ENCODE data around the gene ALDH3A1.

ALDH3A1 gene

GRCh38 chr17:19780846-19781245, 32.7 kb upstream of the ALDH3A1 start:
- DNase-seq = no peak
- CTCF ChIA-PET = no interaction called here
- Histone ChIP-seq H3K9me3 (ENCODE audit: control extremely low read depth in 1 of 5, control insufficient read depth in 4 of 5, insufficient read depth in 2 of 5, low read depth in 1 of 5, low read length in 4 of 5) (no peaks in the 10 kb centered on the region), H3K27ac (ENCODE audit: insufficient read depth in 1 of 2, low read depth in 1 of 2, low read length in 2 of 2, poor library complexity in 1 of 2, severe bottlenecking in 2 of 2) (no peak overlapping the region), H3K36me3 (ENCODE audit: control insufficient read depth in 4 of 4, insufficient read depth in 4 of 4, low read length in 3 of 4) (peaks cover 4 to 58% (median 24%) of the 10 kb centered on the region in 4 experiments), H3K27me3 (replicated peaks in 2 of 5; ENCODE audit: control insufficient read depth in 4 of 5, insufficient read depth in 5 of 5, low read length in 4 of 5) (no peaks in the 10 kb centered on the region), H3K4me1 (ENCODE audit: control extremely low read depth in 1 of 4, control insufficient read depth in 4 of 4, insufficient read depth in 4 of 4, low read length in 3 of 4) (no peaks in the 10 kb centered on the region), H3K4me3 (ENCODE audit: control insufficient read depth in 1 of 7, extremely low read depth in 1 of 7, insufficient read depth in 4 of 7, low read depth in 2 of 7, low read length in 6 of 7) (no peak overlapping the region)
- POLR2A ChIA-PET = no interaction called here
- WGBS (ENCODE audit: insufficient coverage) = 100% methylated on average over 4 of the region's 4 CpGs

DNA sequence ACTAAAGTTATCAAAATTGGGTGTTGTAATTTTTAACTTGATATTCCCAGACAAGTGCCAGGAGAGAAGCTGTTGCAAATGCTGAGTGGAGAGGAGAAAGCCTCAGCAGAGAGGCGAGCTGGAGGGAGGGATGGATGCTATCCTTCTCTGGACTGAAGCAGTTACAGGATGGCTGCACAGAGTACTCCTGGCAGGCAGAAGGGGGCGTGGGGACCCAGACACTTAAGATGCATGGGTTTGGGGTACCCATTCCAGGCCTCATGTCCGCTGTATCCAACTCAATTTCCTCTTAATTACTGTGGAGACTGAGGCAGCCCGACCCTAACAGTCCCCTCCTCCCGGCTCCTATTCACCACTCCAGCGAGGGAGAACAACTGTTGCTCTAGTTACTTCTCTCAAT, 25.4 kb upstream of the ALDH3A1 start:
- Histone ChIP-seq H3K36me3 (ENCODE audit: control insufficient read depth in 4 of 4, insufficient read depth in 4 of 4, low read length in 3 of 4) (peaks cover 2 to 30% (median 15%) of the 10 kb centered on the region in 4 experiments), H3K4me1 (ENCODE audit: control extremely low read depth in 1 of 4, control insufficient read depth in 4 of 4, insufficient read depth in 4 of 4, low read length in 3 of 4) (peaks cover 0 to 4% (median under 1%) of the 10 kb centered on the region in 4 experiments), H3K27me3 (replicated peaks in 2 of 5; ENCODE audit: control insufficient read depth in 4 of 5, insufficient read depth in 5 of 5, low read length in 4 of 5) (no peaks in the 10 kb centered on the region), H3K9me3 (ENCODE audit: control extremely low read depth in 1 of 5, control insufficient read depth in 4 of 5, insufficient read depth in 2 of 5, low read depth in 1 of 5, low read length in 4 of 5) (no peaks in the 10 kb centered on the region), H3K27ac (ENCODE audit: insufficient read depth in 1 of 2, low read depth in 1 of 2, low read length in 2 of 2, poor library complexity in 1 of 2, severe bottlenecking in 2 of 2) (no peak overlapping the region), H3K4me3 (ENCODE audit: control insufficient read depth in 1 of 7, extremely low read depth in 1 of 7, insufficient read depth in 4 of 7, low read depth in 2 of 7, low read length in 6 of 7) (no peak overlapping the region)
- WGBS (ENCODE audit: insufficient coverage) = 100% methylated on average over 3 of the region's 6 CpGs
- ChIA-PET CTCF (interaction anchor here (0.8 to 1.8 kb wide), 3 partner anchors 9 to 258 kb away, joined by 3 to 5 read pairs (median 3); no protein-coding TSS in a partner anchor), POLR2A (no interaction called here)
- DNase-seq = no peak

- Histone ChIP-seq H3K27ac (ENCODE audit: insufficient read depth in 1 of 2, low read depth in 1 of 2, low read length in 2 of 2, poor library complexity in 1 of 2, severe bottlenecking in 2 of 2) (no peak overlapping the region), H3K27me3 (replicated peaks in 2 of 5; ENCODE audit: control insufficient read depth in 4 of 5, insufficient read depth in 5 of 5, low read length in 4 of 5) (no peaks in the 10 kb centered on the region), H3K4me1 (ENCODE audit: control extremely low read depth in 1 of 4, control insufficient read depth in 4 of 4, insufficient read depth in 4 of 4, low read length in 3 of 4) (peaks cover 0 to 14% (median 4%) of the 10 kb centered on the region in 4 experiments), H3K9me3 (ENCODE audit: control extremely low read depth in 1 of 5, control insufficient read depth in 4 of 5, insufficient read depth in 2 of 5, low read depth in 1 of 5, low read length in 4 of 5) (no peaks in the 10 kb centered on the region), H3K4me3 (ENCODE audit: control insufficient read depth in 1 of 7, extremely low read depth in 1 of 7, insufficient read depth in 4 of 7, low read depth in 2 of 7, low read length in 6 of 7) (no peak overlapping the region), H3K36me3 (ENCODE audit: control insufficient read depth in 4 of 4, insufficient read depth in 4 of 4, low read length in 3 of 4) (peaks cover 2 to 19% (median 14%) of the 10 kb centered on the region in 4 experiments)
- 94% methylated on average over 3 of the region's 7 CpGs for WGBS (ENCODE audit: insufficient coverage)
- no peak for DNase-seq
- ChIA-PET POLR2A (interaction anchor here (0.7 kb wide), 1 partner anchor 254 kb away, joined by 3 read pairs; no protein-coding TSS in a partner anchor), CTCF (interaction anchor here (1.4 to 4.4 kb wide), 2 partner anchors 9 to 11 kb away, joined by 5 to 19 read pairs; no protein-coding TSS in a partner anchor)
These were observed 24.0 kb upstream of the ALDH3A1 start for GRCh38 chr17:19771971-19772630.

- Histone ChIP-seq H3K4me1 (ENCODE audit: control extremely low read depth in 1 of 4, control insufficient read depth in 4 of 4, insufficient read depth in 4 of 4, low read length in 3 of 4) (peaks cover 0 to 15% (median 4%) of the 10 kb centered on the region in 4 experiments), H3K27ac (ENCODE audit: insufficient read depth in 1 of 2, low read depth in 1 of 2, low read length in 2 of 2, poor library complexity in 1 of 2, severe bottlenecking in 2 of 2) (no peak overlapping the region), H3K27me3 (replicated peaks in 2 of 5; ENCODE audit: control insufficient read depth in 4 of 5, insufficient read depth in 5 of 5, low read length in 4 of 5) (no peaks in the 10 kb centered on the region), H3K36me3 (ENCODE audit: control insufficient read depth in 4 of 4, insufficient read depth in 4 of 4, low read length in 3 of 4) (peaks cover 2 to 11% (median 6%) of the 10 kb centered on the region in 4 experiments), H3K9me3 (ENCODE audit: control extremely low read depth in 1 of 5, control insufficient read depth in 4 of 5, insufficient read depth in 2 of 5, low read depth in 1 of 5, low read length in 4 of 5) (no peaks in the 10 kb centered on the region), H3K4me3 (ENCODE audit: control insufficient read depth in 1 of 7, extremely low read depth in 1 of 7, insufficient read depth in 4 of 7, low read depth in 2 of 7, low read length in 6 of 7) (no peak overlapping the region)
- WGBS (ENCODE audit: insufficient coverage) = 94% methylated on average over 5 of the region's 6 CpGs
- POLR2A ChIA-PET = no interaction called here
- no peak for DNase-seq
- CTCF ChIA-PET = interaction anchor here (0.6 to 4.4 kb wide), 5 partner anchors 8 to 258 kb away, joined by 4 to 19 read pairs (median 4); no protein-coding TSS in a partner anchor
These were observed 23.1 kb upstream of the ALDH3A1 start for GRCh38 chr17:19770985-19771735.

DNA sequence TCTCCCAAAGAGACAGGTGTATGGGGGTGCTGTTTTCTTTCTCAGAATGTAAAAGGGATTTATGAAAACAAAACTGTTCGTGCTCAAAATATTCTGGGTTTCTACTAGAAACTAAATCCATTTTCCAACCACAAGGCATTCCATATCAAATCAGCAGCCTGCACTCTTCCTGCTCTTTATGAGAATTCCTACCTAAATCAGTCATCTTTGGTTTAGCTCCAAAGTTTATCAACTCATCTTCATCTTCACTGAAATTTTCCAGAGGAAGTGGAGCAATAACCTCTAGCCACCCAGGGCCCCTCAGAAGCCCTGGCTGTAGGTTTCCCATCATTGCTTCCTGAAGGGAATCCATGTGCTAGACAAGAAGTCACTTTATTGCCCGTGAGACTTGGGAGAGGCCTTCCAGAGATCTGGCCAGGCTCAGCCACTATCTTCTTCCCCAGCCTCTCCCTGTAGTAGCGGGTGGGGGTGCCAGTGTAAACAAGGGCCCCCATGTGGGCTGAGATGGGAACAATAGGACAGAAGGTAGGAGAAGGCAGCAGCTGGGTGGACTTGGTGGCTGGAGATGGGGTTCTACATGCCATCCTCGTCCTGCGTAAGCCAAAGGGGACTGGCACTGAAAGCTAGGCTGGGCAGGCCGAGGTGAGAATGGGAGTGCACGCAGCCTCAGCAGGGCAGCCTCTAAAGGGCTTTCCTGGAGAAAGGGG, 22.0 kb upstream of the ALDH3A1 start:
- H3K27ac ChIP-seq (ENCODE audit: insufficient read depth in 1 of 2, low read depth in 1 of 2, low read length in 2 of 2, poor library complexity in 1 of 2, severe bottlenecking in 2 of 2) = no peak overlapping the region
- POLR2A ChIA-PET = no interaction called here
- CTCF ChIA-PET = interaction anchor here (1.2 to 4.4 kb wide), 2 partner anchors 9 to 32 kb away, joined by 5 to 19 read pairs; no protein-coding TSS in a partner anchor
- peaks cover 0 to 5% (median 1%) of the 10 kb centered on the region in 4 experiments for H3K36me3 ChIP-seq (ENCODE audit: control insufficient read depth in 4 of 4, insufficient read depth in 4 of 4, low read length in 3 of 4)
- no peak for DNase-seq
- no peaks in the 10 kb centered on the region for H3K27me3 ChIP-seq (replicated peaks in 2 of 5; ENCODE audit: control insufficient read depth in 4 of 5, insufficient read depth in 5 of 5, low read length in 4 of 5)
- H3K9me3 ChIP-seq (ENCODE audit: control extremely low read depth in 1 of 5, control insufficient read depth in 4 of 5, insufficient read depth in 2 of 5, low read depth in 1 of 5, low read length in 4 of 5) = no peaks in the 10 kb centered on the region
- no peak overlapping the region for H3K4me3 ChIP-seq (ENCODE audit: control insufficient read depth in 1 of 7, extremely low read depth in 1 of 7, insufficient read depth in 4 of 7, low read depth in 2 of 7, low read length in 6 of 7)
- WGBS (ENCODE audit: insufficient coverage) = 88% methylated on average over 5 of the region's 7 CpGs
- H3K4me1 ChIP-seq (ENCODE audit: control extremely low read depth in 1 of 4, control insufficient read depth in 4 of 4, insufficient read depth in 4 of 4, low read length in 3 of 4) = peaks cover 0 to 15% (median 4%) of the 10 kb centered on the region in 4 experiments

- H3K27me3 ChIP-seq (replicated peaks in 2 of 5; ENCODE audit: control insufficient read depth in 4 of 5, insufficient read depth in 5 of 5, low read length in 4 of 5) = peaks cover 0 to 2% (median 0%) of the 10 kb centered on the region in 5 experiments
- peaks cover 0 to 5% (median 0%) of the 10 kb centered on the region in 4 experiments for H3K36me3 ChIP-seq (ENCODE audit: control insufficient read depth in 4 of 4, insufficient read depth in 4 of 4, low read length in 3 of 4)
- CTCF ChIA-PET = interaction anchor here (0.7 to 6.6 kb wide), 5 partner anchors 14 to 428 kb away, joined by 3 to 39 read pairs (median 13); no protein-coding TSS in a partner anchor
- 64% methylated on average over 7 of the region's 10 CpGs for WGBS (ENCODE audit: insufficient coverage)
- no peaks in the 10 kb centered on the region for H3K9me3 ChIP-seq (ENCODE audit: control extremely low read depth in 1 of 5, control insufficient read depth in 4 of 5, insufficient read depth in 2 of 5, low read depth in 1 of 5, low read length in 4 of 5)
- DNase-seq = no peak
- no peak overlapping the region for H3K27ac ChIP-seq (ENCODE audit: insufficient read depth in 1 of 2, low read depth in 1 of 2, low read length in 2 of 2, poor library complexity in 1 of 2, severe bottlenecking in 2 of 2)
- peaks cover 0 to 15% (median 4%) of the 10 kb centered on the region in 4 experiments for H3K4me1 ChIP-seq (ENCODE audit: control extremely low read depth in 1 of 4, control insufficient read depth in 4 of 4, insufficient read depth in 4 of 4, low read length in 3 of 4)
- H3K4me3 ChIP-seq (ENCODE audit: control insufficient read depth in 1 of 7, extremely low read depth in 1 of 7, insufficient read depth in 4 of 7, low read depth in 2 of 7, low read length in 6 of 7) = no peak overlapping the region
- POLR2A ChIA-PET = no interaction called here
These were observed 20.1 kb upstream of the ALDH3A1 start for GRCh38 chr17:19768046-19768782.
